Neuronal stem cell (in vitro differentiated cells): ENCODE data around the gene CDK14.

Source experiments
- DNase-seq: peaks from one replicate; pipeline ENCODE4 v3.0.0-alpha.2; 2013; ENCODE audit warnings: low spot score
- H2AFZ ChIP-seq: one replicate; pipeline ENCODE4 v1.6.1; 2013; ENCODE audit warnings: mild to moderate bottlenecking, low read length, inconsistent platforms
- H2AK5ac ChIP-seq: 2 replicates; pipeline ENCODE4 v1.6.1; 2013; ENCODE audit warnings: low read depth, mild to moderate bottlenecking, inconsistent platforms, low read length, moderate library complexity, mixed read lengths
- H2BK120ac ChIP-seq: 2 replicates; pipeline ENCODE4 v1.6.1; 2013; ENCODE audit warnings: low read depth, mild to moderate bottlenecking, inconsistent platforms, low read length, moderate library complexity, mixed read lengths
- H2BK12ac ChIP-seq: one replicate; pipeline ENCODE4 v1.6.1; 2013; ENCODE audit warnings: low read length, inconsistent platforms
- H2BK15ac ChIP-seq: 2 replicates; pipeline ENCODE4 v1.6.1; 2013; ENCODE audit warnings: mild to moderate bottlenecking, low read length, inconsistent platforms, mixed read lengths
- H2BK5ac ChIP-seq: one replicate; pipeline ENCODE4 v1.6.1; 2013; ENCODE audit warnings: inconsistent platforms, mild to moderate bottlenecking, low read length, moderate library complexity
- H3K14ac ChIP-seq: one replicate; pipeline ENCODE4 v1.6.1; 2013; ENCODE audit warnings: low read length, inconsistent platforms
- H3K18ac ChIP-seq: 2 replicates; pipeline ENCODE4 v1.6.1; 2013; ENCODE audit warnings: low read length, inconsistent platforms
- H3K23ac ChIP-seq: 2 replicates; pipeline ENCODE4 v1.6.1; 2013; ENCODE audit warnings: low read depth, mild to moderate bottlenecking, mixed read lengths, low read length, inconsistent platforms; ENCODE audit not compliant: poor library complexity
- H3K27ac ChIP-seq: replicated peaks from 3 replicates; pipeline ENCODE4 v1.5.1; 2013; ENCODE audit warnings: low read length, inconsistent platforms
- H3K27me3 ChIP-seq, 3 experiments: 2 replicates each; pipeline ENCODE4 v1.6.1; 2013; ENCODE audit warnings: low read length in 3 of 3, mild to moderate bottlenecking in 2 of 3, inconsistent platforms in 1 of 3, low read depth in 1 of 3, mixed read lengths in 1 of 3, moderate library complexity in 1 of 3; ENCODE audit not compliant: control insufficient read depth in 3 of 3, insufficient read depth in 3 of 3
- H3K36me3 ChIP-seq, 2 donors: replicated peaks in 1 of 2; 2 replicates each; pipeline ENCODE4 v1.6.1; 2013; ENCODE audit warnings: low read length in 2 of 2; ENCODE audit not compliant: control insufficient read depth in 2 of 2, insufficient read depth in 2 of 2
- H3K4ac ChIP-seq: 2 replicates; pipeline ENCODE4 v1.6.1; 2013; ENCODE audit warnings: inconsistent platforms, mild to moderate bottlenecking, low read length, moderate library complexity
- H3K4me1 ChIP-seq, 2 donors: 1 replicate in 1 of 2; 2 replicates in 1 of 2; pipeline ENCODE4 v1.6.1; 2013; ENCODE audit warnings: low read length in 2 of 2, low read depth in 1 of 2; ENCODE audit not compliant: control insufficient read depth in 2 of 2, insufficient read depth in 1 of 2
- H3K4me2 ChIP-seq: one replicate; pipeline ENCODE4 v1.6.1; 2013; ENCODE audit warnings: mild to moderate bottlenecking, low read length, inconsistent platforms; ENCODE audit not compliant: insufficient read depth, poor library complexity, severe bottlenecking
- H3K4me3 ChIP-seq, 2 donors: 2 replicates each; pipeline ENCODE4 v1.5.1; 2013; ENCODE audit warnings: low read length in 2 of 2, mild to moderate bottlenecking in 2 of 2, inconsistent platforms in 1 of 2, moderate library complexity in 1 of 2
- H3K79me1 ChIP-seq: one replicate; pipeline ENCODE4 v1.6.1; 2013; ENCODE audit warnings: low read depth, mild to moderate bottlenecking, inconsistent platforms, low read length, moderate library complexity
- H3K9ac ChIP-seq: one replicate; pipeline ENCODE4 v1.6.1; 2013; ENCODE audit warnings: mild to moderate bottlenecking, low read depth, low read length, inconsistent platforms; ENCODE audit not compliant: poor library complexity
- H3K9me3 ChIP-seq, 2 donors: replicated peaks in 1 of 2; 2 replicates each; pipeline versions ENCODE3 to v1.6.1; 2013; ENCODE audit warnings: low read length in 2 of 2, mild to moderate bottlenecking in 2 of 2, inconsistent platforms in 1 of 2, low read depth in 1 of 2, mixed read lengths in 1 of 2, moderate library complexity in 1 of 2; ENCODE audit not compliant: control insufficient read depth in 2 of 2, insufficient read depth in 1 of 2
- H4K8ac ChIP-seq: one replicate; pipeline ENCODE4 v1.6.1; 2013; ENCODE audit warnings: low read depth, mild to moderate bottlenecking, inconsistent platforms, low read length, moderate library complexity
- H4K91ac ChIP-seq: one replicate; pipeline ENCODE4 v1.6.1; 2013; ENCODE audit warnings: low read length, low read depth, mild to moderate bottlenecking, inconsistent platforms; ENCODE audit not compliant: poor library complexity
- WGBS, 2 donors: extraction: QIAGEN DNeasy Blood & Tissue Kit; methylation state at CpG; one replicate each; pipeline ENCODE4 v1.1.7; 2013; ENCODE audit warnings: missing lambda C conversion rate in 2 of 2, mixed read lengths in 1 of 2; ENCODE audit not compliant: insufficient read length in 2 of 2, insufficient replicate concordance in 1 of 2; ENCODE audit errors: extremely low coverage in 2 of 2; 5-methylcytosine and 5-hydroxymethylcytosine counted together

Gene CDK14

DNA sequence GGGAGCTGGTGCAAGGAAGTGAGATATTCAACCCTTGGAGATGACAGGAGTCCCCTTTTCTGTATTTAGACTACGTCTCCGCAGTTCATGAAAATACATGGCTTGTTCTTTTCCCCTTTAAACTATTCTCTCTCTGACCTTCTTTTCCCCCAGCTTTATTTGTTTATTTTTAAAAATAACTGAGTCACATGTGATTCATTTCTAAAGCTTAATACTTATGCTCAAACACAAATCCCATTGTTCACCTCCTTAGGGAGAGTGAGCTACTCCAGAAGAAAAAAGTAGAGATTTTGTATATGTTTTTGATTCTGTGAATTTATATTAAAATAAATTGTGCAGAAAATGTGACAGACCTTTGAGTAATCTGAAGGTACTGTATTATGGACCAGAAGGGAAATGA lies 632.2 kb downstream of the CDK14 start:
- no peak overlapping the region for H3K23ac ChIP-seq
- no peak overlapping the region for H3K9ac ChIP-seq
- DNase-seq: no peak
- H3K14ac ChIP-seq: no peak overlapping the region
- H3K4ac ChIP-seq: no peak overlapping the region
- H2BK5ac ChIP-seq: no peak overlapping the region
- H3K4me3 ChIP-seq: no peak overlapping the region
- no peak overlapping the region for H2BK12ac ChIP-seq
- peaks cover 8 to 11% of the 10 kb centered on the region in 2 donors for H3K4me1 ChIP-seq
- no peak overlapping the region for H2AFZ ChIP-seq
- WGBS, 2 donors: no CpG with 5 or more reads among the region's 2 CpGs
- no peak overlapping the region for H2AK5ac ChIP-seq
- no peak overlapping the region for H2BK15ac ChIP-seq
- H4K91ac ChIP-seq: no peak overlapping the region
- no peaks in the 10 kb centered on the region for H3K79me1 ChIP-seq
- H4K8ac ChIP-seq: no peak overlapping the region
- H3K36me3 ChIP-seq: no peaks in the 10 kb centered on the region
- no peaks in the 10 kb centered on the region for H3K27me3 ChIP-seq
- no peak overlapping the region for H3K4me2 ChIP-seq
- H3K27ac ChIP-seq: no peak overlapping the region
- H3K9me3 ChIP-seq: peaks cover 0 to 3% of the 10 kb centered on the region in 2 donors
- H2BK120ac ChIP-seq: no peak overlapping the region
- H3K18ac ChIP-seq: no peak overlapping the region

DNA sequence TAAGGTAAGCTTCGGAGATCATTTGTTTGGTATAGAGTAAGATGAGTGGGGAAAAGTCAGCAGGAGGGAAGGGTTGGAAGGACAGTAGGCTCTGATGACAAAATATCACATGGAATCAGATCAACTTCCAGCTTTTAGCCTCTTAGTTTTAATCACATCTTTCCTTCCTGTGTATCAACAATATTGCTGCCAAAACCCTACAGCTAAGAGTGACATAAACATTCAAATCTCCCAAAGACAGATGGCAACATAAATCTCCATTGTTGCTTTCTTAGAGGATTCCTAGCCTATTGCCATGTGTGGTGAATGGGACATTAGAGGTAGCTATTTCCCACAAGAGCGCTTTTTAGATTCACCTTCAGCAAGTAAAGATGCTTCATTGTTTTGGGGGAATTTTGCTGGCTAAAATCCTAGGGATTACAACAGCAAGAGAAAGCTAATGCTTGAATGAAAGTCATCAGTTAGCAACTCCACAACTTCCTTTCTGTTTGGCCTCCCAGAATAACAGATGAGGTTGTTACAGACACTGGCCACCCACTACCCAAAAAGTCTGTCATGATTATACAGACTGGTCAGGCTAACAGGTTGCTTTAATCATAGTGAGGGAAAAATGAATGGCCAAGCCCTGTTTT lies 632.9 kb downstream of the CDK14 start:
- Histone ChIP-seq H2BK12ac (no peak overlapping the region), H3K4ac (no peak overlapping the region), H2BK5ac (no peak overlapping the region), H3K4me1 (peaks cover 13 to 15% of the 10 kb centered on the region in 2 donors), H3K27ac (no peak overlapping the region), H2AK5ac (no peak overlapping the region), H4K8ac (no peak overlapping the region), H3K4me2 (no peak overlapping the region), H2BK120ac (no peak overlapping the region), H3K18ac (no peak overlapping the region), H3K79me1 (no peaks in the 10 kb centered on the region), H3K4me3 (no peak overlapping the region), H3K9me3 (peaks cover 0 to under 1% of the 10 kb centered on the region in 2 donors), H3K27me3 (no peaks in the 10 kb centered on the region), H3K36me3 (no peaks in the 10 kb centered on the region), H2AFZ (no peak overlapping the region), H3K14ac (no peak overlapping the region), H3K23ac (no peak overlapping the region), H2BK15ac (no peak overlapping the region), H3K9ac (no peak overlapping the region), H4K91ac (no peak overlapping the region)
- DNase-seq: no peak
- no CpG with 5 or more reads among the region's 2 CpGs for WGBS, 2 donors

DNA sequence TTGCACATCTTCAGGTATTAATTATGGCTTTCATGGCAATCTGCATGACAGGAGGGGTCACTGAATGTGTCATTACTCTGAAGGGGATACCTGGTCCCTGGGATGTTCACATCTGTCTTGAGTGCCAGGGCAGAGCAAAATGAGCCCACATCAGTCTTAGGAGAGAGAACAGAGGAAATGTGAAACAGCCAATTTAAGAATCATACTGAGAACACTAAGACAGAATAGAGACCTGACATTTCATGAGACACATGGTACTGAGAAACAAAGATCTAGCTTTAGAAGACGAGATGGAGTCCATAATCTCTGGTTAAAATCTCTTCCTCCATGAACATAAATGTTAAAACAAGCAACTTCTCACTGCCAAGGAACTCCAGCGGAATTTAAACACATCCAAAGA lies 634.0 kb downstream of the CDK14 start:
- no peak overlapping the region for H2BK12ac ChIP-seq
- H2BK120ac ChIP-seq: no peak overlapping the region
- H4K91ac ChIP-seq: no peak overlapping the region

DNA sequence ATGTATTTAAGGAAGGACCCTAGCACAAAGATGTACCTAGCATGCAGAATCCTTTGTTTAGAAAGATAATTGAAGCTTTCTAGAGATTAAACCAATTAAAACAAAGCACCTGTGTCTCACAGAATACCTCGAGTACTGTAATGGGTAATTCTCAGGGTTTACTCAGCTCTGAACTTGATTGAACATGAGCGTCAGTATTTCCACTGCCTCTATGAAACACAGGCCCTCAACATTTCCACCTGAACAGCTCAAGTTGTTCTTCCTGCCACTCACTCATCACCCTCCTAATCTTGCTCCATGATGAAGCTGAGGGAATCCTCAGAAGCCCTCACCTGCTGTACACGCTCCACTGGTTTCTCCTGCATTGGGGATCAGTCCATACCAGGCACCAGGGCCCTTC lies 634.4 kb downstream of the CDK14 start:
- H3K14ac ChIP-seq: no peak overlapping the region
- H2AK5ac ChIP-seq: no peak overlapping the region
- no peak overlapping the region for H3K27ac ChIP-seq
- H2BK5ac ChIP-seq: no peak overlapping the region
- peak overlapping the region; percentile 3 for H3K18ac ChIP-seq
- no peak overlapping the region for H2BK15ac ChIP-seq
- H4K8ac ChIP-seq: no peak overlapping the region
- no peaks in the 10 kb centered on the region for H3K9me3 ChIP-seq
- no CpG with 5 or more reads among the region's 3 CpGs for WGBS, 2 donors
- no peak overlapping the region for H3K9ac ChIP-seq
- H3K4me3 ChIP-seq: peak overlapping the region in 1 of 2 donors; percentile 10
- H3K27me3 ChIP-seq: no peaks in the 10 kb centered on the region
- H3K23ac ChIP-seq: no peak overlapping the region
- H3K4ac ChIP-seq: no peak overlapping the region
- H3K4me1 ChIP-seq: peaks cover 13 to 17% of the 10 kb centered on the region in 2 donors
- H3K79me1 ChIP-seq: no peaks in the 10 kb centered on the region
- no peak overlapping the region for H2AFZ ChIP-seq
- no peak overlapping the region for H2BK120ac ChIP-seq
- no peaks in the 10 kb centered on the region for H3K36me3 ChIP-seq
- no peak overlapping the region for H2BK12ac ChIP-seq
- no peak for DNase-seq
- H3K4me2 ChIP-seq: no peak overlapping the region
- H4K91ac ChIP-seq: no peak overlapping the region

More for the DNA sequence above, 634.0 kb downstream of the CDK14 start:
- H2BK5ac ChIP-seq: no peak overlapping the region
- no peak overlapping the region for H3K27ac ChIP-seq
- no peaks in the 10 kb centered on the region for H3K9me3 ChIP-seq
- H3K79me1 ChIP-seq: no peaks in the 10 kb centered on the region
- no peak overlapping the region for H3K14ac ChIP-seq
- no peak overlapping the region for H2AFZ ChIP-seq
- WGBS, 2 donors: no CpG with 5 or more reads among the region's 2 CpGs
- no peak overlapping the region for H3K23ac ChIP-seq
- no peak overlapping the region for H3K18ac ChIP-seq
- no peak overlapping the region for H3K4me3 ChIP-seq
- H3K36me3 ChIP-seq: no peaks in the 10 kb centered on the region
- H3K4me1 ChIP-seq: peaks cover 13 to 17% of the 10 kb centered on the region in 2 donors
- H2AK5ac ChIP-seq: no peak overlapping the region
- no peak overlapping the region for H3K4ac ChIP-seq
- no peak overlapping the region for H2BK15ac ChIP-seq
- no peak overlapping the region for H3K9ac ChIP-seq
- no peak overlapping the region for H4K8ac ChIP-seq
- no peak overlapping the region for H3K4me2 ChIP-seq
- H3K27me3 ChIP-seq: no peaks in the 10 kb centered on the region
- DNase-seq: no peak
